Prostate gland (tissue), 2 donors: ENCODE data around the gene DNAJC17. TPM values are rescaled to one million over a fixed set of nuclear protein-coding genes. Genes with fewer than 3 reads are reported as not detected.

Experiments
- DNase-seq: peaks from one replicate; pipeline ENCODE4 v3.0.0-alpha.2; 2019; ENCODE audit warnings: low spot score
- H3K27ac ChIP-seq, 2 donors: fragments of 200-600 bp; sonication (generic); 2 replicates each; pipeline ENCODE4 v1.5.1; 2017 to 2019
- H3K27me3 ChIP-seq: fragments of 200-600 bp; sonication (generic); replicated peaks from 2 replicates; pipeline ENCODE4 v1.5.1; 2019; ENCODE audit not compliant: insufficient read depth
- H3K36me3 ChIP-seq, 2 donors: fragments of 200-600 bp; sonication (generic); 1 replicate in 1 of 2; 2 replicates in 1 of 2; pipeline versions ENCODE4 v1.5.1 to v1.8.1; 2017 to 2019
- H3K4me1 ChIP-seq: fragments of 200-600 bp; sonication (generic); replicated peaks from 2 replicates; pipeline ENCODE4 v1.5.1; 2019
- H3K4me3 ChIP-seq, 2 donors: fragments of 200-600 bp; sonication (generic); 2 replicates each; pipeline ENCODE4 v1.5.1; 2017 to 2019
- H3K9me3 ChIP-seq: fragments of 200-600 bp; sonication (generic); 2 replicates; pipeline ENCODE4 v1.5.1; 2017
- CTCF ChIP-seq, 4 experiments: fragments of 200-600 bp in 2 of 4; fragments of 450-650 bp in 2 of 4; sonication (generic) in 2 of 4; IDR thresholded peaks; 1 replicate in 3 of 4; 2 replicates in 1 of 4; pipeline ENCODE4 v1.5.1; 2016 to 2019; ENCODE audit warnings: antibody characterized with exemption in 4 of 4, mild to moderate bottlenecking in 2 of 4, moderate library complexity in 2 of 4
- POLR2A ChIP-seq: fragments of 450-650 bp; IDR thresholded peaks from one replicate; pipeline ENCODE4 v1.6.1; 2016; ENCODE audit warnings: antibody characterized with exemption, mild to moderate bottlenecking
- POLR2AphosphoS5 ChIP-seq: sonication (generic); formaldehyde crosslinking; IDR thresholded peaks from one replicate; pipeline ENCODE4 v1.6.1; 2017; ENCODE audit warnings: antibody characterized with exemption
- WGBS: methylation state at CpG from one replicate; pipeline ENCODE4 v1.1.5; 2018; 5-methylcytosine and 5-hydroxymethylcytosine counted together
- intact Hi-C: fragments of 100-400 bp; cut with DNase I; formaldehyde crosslinking; loops from one replicate; pipeline ENCODE4 v1.14.2; 2022
- total RNA-seq, 2 donors: library from RNA; depleted of rRNA; stranded (reverse); fragments of >200 nt; gene quantifications; one replicate each; pipeline ENCODE4 v1.1.0, GENCODE V29; 2016

The DNAJC17 gene
- total RNA-seq, 2 donors from 2014 or later = 29.2 to 29.6 TPM

- Histone ChIP-seq H3K9me3 (no peaks in the 10 kb centered on the region), H3K4me1 (no peaks in the 10 kb centered on the region), H3K36me3 (no peaks in the 10 kb centered on the region), H3K27ac (peak within 1 kb of the TSS; percentile 96 to 97), H3K27me3 (no peaks in the 10 kb centered on the region), H3K4me3 (peak within 1 kb of the TSS; percentile 73 to 79)
- intact Hi-C loops = no loop called here
- WGBS = under 1% methylated on average over 81 of the region's 89 CpGs
- TF ChIP-seq POLR2AphosphoS5 (peak; percentile 39), CTCF (IDR thresholded peaks at IDR 0.05) (no peak), POLR2A (peak; percentile 80)
- peak; percentile 73 for DNase-seq
Observed at GRCh38 chr15:40843885-40844695, 36.8 kb upstream of the DNAJC17 start, which contains the start of gene SPINT1. Gene SPINT1, plus strand, starts transcription at chr15:40844048. Its CDS starts 507 bp downstream, at chr15:40844555.

GRCh38 chr15:40843261-40843884, 36.1 kb upstream of the DNAJC17 start:
- Histone ChIP-seq H3K36me3 (no peaks in the 10 kb centered on the region), H3K27me3 (no peaks in the 10 kb centered on the region), H3K4me1 (no peaks in the 10 kb centered on the region), H3K27ac (peak overlapping the region; percentile 96 to 97), H3K9me3 (no peaks in the 10 kb centered on the region), H3K4me3 (peak overlapping the region; percentile 73 to 79)
- 22% methylated on average over 31 of the region's 34 CpGs for WGBS
- intact Hi-C loops = no loop called here
- no peak for TF ChIP-seq POLR2AphosphoS5
- no peak for TF ChIP-seq CTCF (IDR thresholded peaks at IDR 0.05)
- TF ChIP-seq POLR2A = no peak
- DNase-seq = no peak

GRCh38 chr15:40841741-40842140, 34.5 kb upstream of the DNAJC17 start:
- no peak for TF ChIP-seq POLR2A
- no peak for TF ChIP-seq POLR2AphosphoS5
- no peak for TF ChIP-seq CTCF (IDR thresholded peaks at IDR 0.05)
- Histone ChIP-seq H3K9me3 (no peaks in the 10 kb centered on the region), H3K4me1 (no peaks in the 10 kb centered on the region), H3K36me3 (no peaks in the 10 kb centered on the region), H3K4me3 (no peak overlapping the region), H3K27ac (no peak overlapping the region), H3K27me3 (no peaks in the 10 kb centered on the region)
- no peak for DNase-seq
- intact Hi-C loops = no loop called here
- WGBS = 84% methylated on average over 2 of the region's 2 CpGs

GRCh38 chr15:40838756-40839155, 31.5 kb upstream of the DNAJC17 start:
- intact Hi-C loops = no loop called here
- WGBS = 83% methylated on average over 5 of the region's 5 CpGs
- no peak overlapping the region for H3K27ac ChIP-seq
- TF ChIP-seq POLR2A = no peak
- TF ChIP-seq CTCF (IDR thresholded peaks at IDR 0.05) = no peak
- no peak for TF ChIP-seq POLR2AphosphoS5
- no peaks in the 10 kb centered on the region for H3K4me1 ChIP-seq
- no peaks in the 10 kb centered on the region for H3K9me3 ChIP-seq
- DNase-seq = no peak
- no peaks in the 10 kb centered on the region for H3K36me3 ChIP-seq
- no peaks in the 10 kb centered on the region for H3K27me3 ChIP-seq
- H3K4me3 ChIP-seq = no peak overlapping the region
